NK-92 (cell line): Measurements from ENCODE around the gene GNB2.
"Not testable (repeated sequence)": the region's sequence is repeated elsewhere in the genome, so short reads cannot be mapped to it uniquely, and the experiment has no call there.

Experiments
- DNase-seq: peaks from one replicate; lab custom pipeline; 2025; ENCODE audit not compliant: unreplicated experiment; lab: John Stamatoyannopoulos, UW

The GNB2 gene

GRCh38 chr7:100662194-100662776, 11.3 kb upstream of the GNB2 start:
- DNase-seq = not testable (repeated sequence)

- DNase-seq = no peak
Observed at GRCh38 chr7:100665168-100665726, 8.3 kb upstream of the GNB2 start.

GRCh38 chr7:100667331-100668068, 6.0 kb upstream of the GNB2 start:
- no peak for DNase-seq

- no peak for DNase-seq
Observed at GRCh38 chr7:100668069-100668449, 5.5 kb upstream of the GNB2 start.

DNA sequence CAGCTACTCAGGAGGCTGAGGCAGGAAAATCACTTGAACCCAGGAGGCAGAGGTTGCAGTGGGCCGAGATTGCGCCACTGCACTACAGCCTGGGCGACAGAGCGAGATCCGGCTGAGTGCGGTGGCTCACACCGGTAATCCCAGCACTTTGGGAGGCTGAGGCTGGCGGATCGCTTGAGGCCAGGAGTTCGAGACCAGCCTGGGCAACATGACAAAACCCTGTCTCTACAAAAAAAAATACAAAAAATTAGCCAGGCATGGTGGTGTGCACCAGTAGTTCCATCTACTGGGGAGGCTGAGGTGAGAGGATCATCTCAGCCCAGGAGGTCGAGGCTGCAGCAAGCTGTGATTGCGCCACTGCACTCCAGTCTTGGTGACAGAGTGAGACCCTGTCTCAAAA, 4.4 kb upstream of the GNB2 start:
- not testable (repeated sequence) for DNase-seq

GRCh38 chr7:100670074-100670473, 3.5 kb upstream of the GNB2 start:
- no peak for DNase-seq

DNA sequence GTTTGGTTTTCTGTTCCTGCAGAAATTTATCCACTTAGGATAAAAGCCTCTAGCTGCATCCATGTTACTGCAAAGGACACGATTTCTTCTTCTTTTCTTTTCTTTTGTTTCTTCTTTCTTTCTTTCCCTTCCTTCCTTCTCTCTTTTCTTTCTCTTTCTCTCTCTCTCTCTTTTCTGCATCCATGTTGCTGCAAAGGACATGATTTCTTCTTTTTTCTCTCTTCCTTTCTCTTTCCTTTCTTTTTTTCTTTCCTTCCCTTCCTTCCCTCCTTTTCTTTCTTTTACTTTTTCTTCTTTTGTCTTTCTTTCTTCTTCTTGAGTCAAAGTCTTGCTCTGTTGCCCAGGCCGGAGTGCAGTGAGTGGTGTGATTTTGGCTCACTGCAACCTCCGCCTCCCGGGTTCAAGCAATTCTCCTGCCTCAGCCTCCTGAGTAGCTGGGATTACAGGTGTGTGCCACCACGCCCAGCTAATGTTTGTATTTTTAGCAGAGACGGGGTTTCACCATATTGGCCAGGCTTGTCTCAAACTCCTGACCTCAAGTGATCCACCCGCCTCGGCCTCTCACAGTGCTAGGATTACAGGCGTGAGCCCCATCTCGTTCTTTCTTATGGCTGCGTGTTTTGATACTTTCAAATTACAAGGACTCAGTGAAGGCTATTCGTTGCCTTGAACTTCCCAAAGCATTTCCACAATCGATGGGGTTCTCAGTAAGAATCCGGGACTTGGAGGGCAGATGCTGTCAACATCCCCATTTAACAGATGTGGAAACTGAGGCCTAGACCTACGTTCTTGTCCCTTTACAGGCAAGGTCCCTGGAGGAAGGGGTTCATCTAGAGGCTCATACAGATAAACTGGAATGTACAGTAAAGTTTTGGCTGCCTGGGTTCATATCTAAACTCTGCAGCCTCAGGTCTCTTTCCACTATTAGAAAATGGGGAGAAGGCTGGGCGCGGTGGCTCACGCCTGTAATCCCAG, 1.9 kb upstream of the GNB2 start:
- no peak for DNase-seq

GRCh38 chr7:100673942-100674410, 436 bp downstream of the GNB2 start:
- no peak for DNase-seq

- DNase-seq = no peak
Observed at GRCh38 chr7:100674411-100675104, 1.0 kb downstream of the GNB2 start.

- DNase-seq = no peak
Observed at GRCh38 chr7:100675105-100675451, 1.5 kb downstream of the GNB2 start.

DNA sequence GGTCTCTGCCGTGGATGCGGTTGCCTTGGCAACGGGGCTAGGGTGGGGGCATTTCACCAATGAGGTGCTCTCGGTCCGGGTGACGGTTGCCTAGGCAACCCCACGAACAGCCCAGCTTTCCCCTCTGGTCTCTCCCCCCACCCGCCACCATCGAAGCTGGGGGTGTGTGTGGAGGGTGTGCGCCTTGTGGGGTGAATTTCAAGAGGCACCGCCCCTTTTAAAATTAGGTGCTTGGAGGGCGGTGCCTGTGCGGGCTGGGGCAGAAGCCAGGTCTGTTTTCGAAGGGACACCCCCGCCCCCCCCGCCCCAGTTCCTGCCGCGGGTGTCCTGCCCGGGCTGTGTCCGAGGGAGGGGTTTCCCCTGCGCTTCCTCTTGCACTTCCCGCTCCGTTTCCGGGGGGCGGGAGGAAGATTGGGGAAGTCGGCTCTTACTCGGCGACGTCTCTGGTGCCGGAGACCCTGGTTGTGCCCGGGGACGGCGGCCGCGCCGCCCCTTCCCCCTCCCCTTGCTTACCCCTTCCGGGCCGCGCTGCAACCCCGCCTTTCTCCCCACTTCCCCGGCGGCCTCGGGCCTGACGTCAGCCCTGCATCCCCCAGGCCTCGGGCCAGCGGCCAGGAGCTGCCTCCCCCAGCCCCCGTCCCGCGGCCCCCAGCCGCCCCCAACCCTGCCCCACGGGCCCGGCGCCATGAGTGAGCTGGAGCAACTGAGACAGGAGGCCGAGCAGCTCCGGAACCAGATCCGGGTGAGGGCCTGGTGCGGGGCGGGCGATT, 2.2 kb downstream of the GNB2 start:
- peak; percentile 68 for DNase-seq

- DNase-seq = no peak
Observed at GRCh38 chr7:100676501-100677306, 3.2 kb downstream of the GNB2 start.

GRCh38 chr7:100677308-100678267, 4.0 kb downstream of the GNB2 start:
- no peak for DNase-seq

DNA sequence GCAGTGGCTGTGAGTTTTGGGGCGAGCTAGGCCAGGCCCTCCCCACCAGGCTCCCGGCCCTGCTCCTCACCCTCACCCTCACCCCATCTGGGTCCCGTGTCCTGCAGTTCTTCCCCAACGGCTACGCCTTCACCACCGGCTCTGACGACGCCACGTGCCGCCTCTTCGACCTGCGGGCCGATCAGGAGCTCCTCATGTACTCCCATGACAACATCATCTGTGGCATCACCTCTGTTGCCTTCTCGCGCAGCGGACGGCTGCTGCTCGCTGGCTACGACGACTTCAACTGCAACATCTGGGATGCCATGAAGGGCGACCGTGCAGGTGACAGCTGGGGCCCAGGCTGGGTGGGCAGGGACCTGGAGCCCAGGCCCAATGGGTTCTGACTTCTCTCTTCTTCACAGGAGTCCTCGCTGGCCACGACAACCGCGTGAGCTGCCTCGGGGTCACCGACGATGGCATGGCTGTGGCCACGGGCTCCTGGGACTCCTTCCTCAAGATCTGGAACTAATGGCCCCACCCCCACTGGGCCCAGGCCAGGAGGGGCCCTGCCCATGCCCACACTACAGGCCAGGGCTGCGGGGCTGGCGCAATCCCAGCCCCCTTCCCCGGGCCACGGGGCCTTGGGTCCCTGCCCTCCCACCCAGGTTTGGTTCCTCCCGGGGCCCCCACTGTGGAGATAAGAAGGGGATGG, 4.9 kb downstream of the GNB2 start:
- no peak for DNase-seq

GRCh38 chr7:100679129-100679926, 5.8 kb downstream of the GNB2 start:
- DNase-seq = no peak

DNA sequence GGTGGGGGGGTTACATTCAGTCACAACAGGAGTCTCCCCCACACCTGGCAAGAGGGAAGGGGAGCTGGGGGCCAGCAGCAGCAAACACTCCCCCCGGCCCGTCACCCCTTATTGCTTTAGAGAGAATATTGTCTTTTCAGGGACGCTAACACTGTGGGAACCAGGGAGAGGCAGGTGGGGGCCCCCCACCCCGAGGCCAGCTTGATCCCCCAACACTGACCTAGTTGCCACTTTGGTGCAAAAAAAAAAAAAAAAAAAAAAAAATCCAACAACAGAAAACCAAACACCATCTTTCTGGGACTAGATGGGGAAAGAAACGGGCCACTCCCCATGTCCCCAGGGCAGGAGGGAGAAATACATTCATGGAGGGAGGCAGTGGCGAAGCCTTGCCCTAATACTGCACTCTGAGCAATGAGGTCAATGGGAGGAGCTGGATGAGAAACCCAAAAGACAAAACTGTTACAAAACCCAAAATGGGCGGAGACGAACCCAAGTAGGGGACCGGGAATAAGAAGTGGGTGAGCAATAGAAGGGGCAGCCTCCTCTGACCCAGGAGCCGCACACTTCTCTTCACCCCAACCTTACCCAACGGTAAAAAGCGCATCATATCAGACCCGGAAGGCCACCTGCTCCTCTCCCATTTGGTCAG, 6.5 kb downstream of the GNB2 start:
- no peak for DNase-seq
